K562 (cell line): ENCODE data around the gene ARHGAP25.

Source experiments
- ARID2 ChIP-seq: fragments of 450-650 bp; IDR thresholded peaks from 2 replicates; pipeline ENCODE4 v1.6.1; 2017; ENCODE audit warnings: antibody characterized with exemption, mild to moderate bottlenecking
- EP300 ChIP-seq: IDR thresholded peaks from 2 replicates; pipeline ENCODE4 v1.6.1; 2012; ENCODE audit warnings: low read length, improper control_type of control experiment
- NFIC ChIP-seq: fragments of 450-650 bp; IDR thresholded peaks from 2 replicates; pipeline ENCODE4 v1.6.1; 2017; ENCODE audit warnings: mild to moderate bottlenecking, inconsistent platforms
- TF ChIP-seq, protein P1 (sequence below): sonication (generic); formaldehyde crosslinking; IDR thresholded peaks from 2 replicates; pipeline ENCODE4 v1.9.0; 2022; ENCODE audit warnings: mild to moderate bottlenecking, missing genetic modification reagents
- TF ChIP-seq, protein P2 (sequence below), 3 experiments: IDR thresholded peaks in 2 of 3; conservative IDR thresholded peaks in 1 of 3; 2 replicates each; pipeline ENCODE4 v1.5.1; 2011 to 2012; ENCODE audit warnings: low read length in 3 of 3, mild to moderate bottlenecking in 3 of 3, control low read depth in 2 of 3, improper control_type of control experiment in 1 of 3, inconsistent platforms in 1 of 3, low read depth in 1 of 3, mixed read lengths in 1 of 3, moderate library complexity in 1 of 3; ENCODE audit not compliant: insufficient read depth in 2 of 3

DNA sequence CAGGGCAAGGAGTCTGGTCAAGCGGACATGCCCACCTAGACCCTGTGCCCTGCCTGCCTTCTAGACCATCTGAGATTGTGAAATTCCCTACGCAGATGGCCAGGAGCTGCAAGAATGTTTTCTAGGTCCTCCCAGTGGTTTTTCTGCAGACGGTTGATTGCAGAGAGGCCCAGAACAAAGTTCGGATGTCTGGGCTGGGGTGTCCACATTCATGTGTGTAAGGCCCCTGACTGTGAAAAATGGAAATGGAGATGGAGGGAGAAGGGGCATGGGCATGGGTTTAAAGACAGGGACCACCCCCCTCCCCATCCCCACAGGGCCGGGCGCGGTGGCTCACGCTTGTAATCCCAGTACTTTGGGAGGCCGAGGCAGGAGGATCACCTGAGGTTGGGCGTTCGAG is 11.8 kb downstream of the ARHGAP25 start:
- TF ChIP-seq ARID2 (no peak), NFIC (no peak), EP300 (no peak)
- TF ChIP-seq, protein P1, sequence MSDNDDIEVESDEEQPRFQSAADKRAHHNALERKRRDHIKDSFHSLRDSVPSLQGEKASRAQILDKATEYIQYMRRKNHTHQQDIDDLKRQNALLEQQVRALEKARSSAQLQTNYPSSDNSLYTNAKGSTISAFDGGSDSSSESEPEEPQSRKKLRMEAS, result no peak
- TF ChIP-seq, protein P2, sequence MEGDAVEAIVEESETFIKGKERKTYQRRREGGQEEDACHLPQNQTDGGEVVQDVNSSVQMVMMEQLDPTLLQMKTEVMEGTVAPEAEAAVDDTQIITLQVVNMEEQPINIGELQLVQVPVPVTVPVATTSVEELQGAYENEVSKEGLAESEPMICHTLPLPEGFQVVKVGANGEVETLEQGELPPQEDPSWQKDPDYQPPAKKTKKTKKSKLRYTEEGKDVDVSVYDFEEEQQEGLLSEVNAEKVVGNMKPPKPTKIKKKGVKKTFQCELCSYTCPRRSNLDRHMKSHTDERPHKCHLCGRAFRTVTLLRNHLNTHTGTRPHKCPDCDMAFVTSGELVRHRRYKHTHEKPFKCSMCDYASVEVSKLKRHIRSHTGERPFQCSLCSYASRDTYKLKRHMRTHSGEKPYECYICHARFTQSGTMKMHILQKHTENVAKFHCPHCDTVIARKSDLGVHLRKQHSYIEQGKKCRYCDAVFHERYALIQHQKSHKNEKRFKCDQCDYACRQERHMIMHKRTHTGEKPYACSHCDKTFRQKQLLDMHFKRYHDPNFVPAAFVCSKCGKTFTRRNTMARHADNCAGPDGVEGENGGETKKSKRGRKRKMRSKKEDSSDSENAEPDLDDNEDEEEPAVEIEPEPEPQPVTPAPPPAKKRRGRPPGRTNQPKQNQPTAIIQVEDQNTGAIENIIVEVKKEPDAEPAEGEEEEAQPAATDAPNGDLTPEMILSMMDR (IDR thresholded peaks at IDR 0.05 in 2 of 3, conservative IDR thresholded peaks at IDR 0.05 in 1 of 3; ENCODE audit: insufficient read depth in 2 of 3, low read depth in 1 of 3, low read length in 3 of 3), result no peak
